Kidney tubule cell (primary cell): ENCODE data around the gene NLRP9.

Experiments
- DNase-seq: peaks from one replicate; pipeline ENCODE4 v3.0.0-alpha.2; 2018; ENCODE audit warnings: low spot score

NLRP9 gene

DNA sequence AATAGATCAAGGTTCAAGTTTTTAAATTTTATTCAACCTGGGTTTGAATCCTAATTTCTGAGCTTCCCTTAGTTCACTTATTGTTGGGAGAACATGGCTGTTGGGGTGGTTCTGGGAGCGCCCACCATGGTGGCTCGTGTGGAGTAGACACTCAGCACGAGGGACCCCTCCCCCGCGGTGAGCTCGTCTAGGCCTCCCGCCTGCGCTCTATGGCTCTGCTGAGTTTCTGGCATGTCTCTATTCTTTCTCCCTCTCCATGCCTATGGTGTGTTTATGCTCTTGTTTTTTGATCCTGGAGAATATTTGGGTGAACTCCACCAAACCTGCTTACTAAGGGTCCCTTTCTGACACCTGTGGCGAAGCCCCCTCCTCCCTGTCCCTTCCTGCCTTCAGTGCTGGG lies 64.7 kb downstream of the NLRP9 start:
- no peak for DNase-seq

DNA sequence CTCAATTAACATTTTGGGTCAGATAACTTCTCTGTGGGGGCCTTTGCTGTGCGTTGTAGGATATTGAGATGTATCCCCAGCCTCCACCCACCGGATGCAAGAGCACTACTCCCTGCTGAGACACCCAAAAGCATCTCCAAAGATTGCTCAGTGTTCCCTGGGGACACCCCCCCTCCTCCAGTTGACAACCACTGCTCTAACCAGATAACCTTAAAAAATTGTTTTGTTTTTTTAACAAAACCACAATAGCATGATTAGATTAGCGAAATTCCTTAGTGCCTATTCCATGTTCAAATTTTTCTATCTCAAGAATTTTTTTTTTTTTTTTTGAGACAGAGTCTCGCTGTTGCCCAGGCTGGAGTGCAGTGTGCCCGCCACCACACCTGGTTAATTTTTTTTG lies 65.8 kb downstream of the NLRP9 start:
- no peak for DNase-seq

GRCh38 chr19:55671054-55671378 lies 67.2 kb downstream of the NLRP9 start:
- no peak for DNase-seq

DNA sequence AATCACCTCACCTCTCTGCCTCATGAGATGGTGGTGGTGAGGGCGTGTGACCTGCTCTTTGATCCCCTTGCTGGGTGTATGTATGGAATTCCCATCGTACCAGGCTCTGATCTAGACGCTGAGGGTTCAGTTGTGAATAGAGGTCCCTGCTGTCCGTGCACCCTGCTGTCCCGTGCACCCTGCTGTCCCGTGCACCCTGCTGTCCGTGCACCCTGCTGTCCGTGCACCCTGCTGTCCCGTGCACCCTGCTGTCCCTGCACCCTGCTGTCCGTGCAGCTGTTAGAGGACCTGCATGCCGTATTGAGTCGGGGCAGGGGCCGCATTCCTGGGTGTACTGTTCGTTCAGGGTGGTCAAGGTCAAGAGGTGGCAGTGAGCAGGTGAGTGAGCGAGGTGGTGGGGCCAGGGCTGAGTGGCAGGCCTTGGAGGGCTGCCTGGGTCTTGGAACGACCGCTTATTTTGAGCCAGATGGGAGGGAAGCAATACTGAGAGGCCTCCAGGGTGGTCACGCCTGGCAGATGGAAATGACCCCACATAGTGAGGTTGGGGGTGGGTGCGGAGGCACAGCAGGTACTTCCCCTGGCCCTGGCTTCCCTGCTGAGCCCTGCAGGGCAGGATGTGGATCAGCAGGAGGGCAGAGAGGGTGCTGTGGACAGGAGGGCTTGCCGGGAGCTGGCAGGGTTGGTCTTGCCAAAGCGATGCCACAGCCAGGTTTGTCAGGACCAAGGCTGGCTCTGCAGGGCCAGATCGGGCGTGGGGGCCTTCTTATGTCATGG lies 67.7 kb downstream of the NLRP9 start:
- DNase-seq = peak; percentile 34

GRCh38 chr19:55669418-55670279 lies 68.6 kb downstream of the NLRP9 start:
- no peak for DNase-seq

DNA sequence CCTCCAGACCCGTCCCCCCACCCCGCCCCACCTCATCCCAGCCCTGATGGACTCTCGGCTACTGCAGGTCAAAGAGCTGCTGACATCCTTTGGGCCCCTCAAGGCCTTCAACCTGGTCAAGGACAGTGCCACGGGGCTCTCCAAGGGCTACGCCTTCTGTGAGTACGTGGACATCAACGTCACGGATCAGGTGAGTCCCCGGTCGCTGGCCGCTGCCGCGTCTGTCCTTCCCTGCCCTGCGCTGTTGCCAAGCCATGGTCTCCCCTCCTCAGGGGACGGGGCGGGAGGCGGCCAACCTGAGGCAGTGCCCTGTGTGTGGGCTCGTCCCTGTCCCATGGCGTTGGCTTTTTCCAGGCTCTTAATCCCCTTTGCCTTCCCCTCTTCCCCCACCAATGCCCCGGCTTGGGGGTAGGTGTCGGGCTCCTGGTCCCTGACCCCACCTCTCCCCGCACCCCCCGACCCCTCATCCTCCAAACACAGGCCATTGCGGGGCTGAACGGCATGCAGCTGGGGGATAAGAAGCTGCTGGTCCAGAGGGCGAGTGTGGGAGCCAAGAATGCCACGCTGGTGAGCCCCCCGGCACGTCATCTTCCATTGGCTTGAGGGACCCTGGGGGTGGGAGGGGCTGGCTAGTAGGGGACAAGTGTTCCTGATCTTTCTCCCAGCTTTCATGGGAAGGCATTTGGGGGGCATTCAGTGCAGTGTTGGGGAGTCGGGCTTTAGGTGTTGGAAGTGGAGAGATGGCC lies 69.4 kb downstream of the NLRP9 start:
- no peak for DNase-seq

GRCh38 chr19:55667958-55668357 lies 70.2 kb downstream of the NLRP9 start:
- DNase-seq = peak; percentile 65

- DNase-seq = no peak
Observed at GRCh38 chr19:55667511-55667910, 70.7 kb downstream of the NLRP9 start.

DNA sequence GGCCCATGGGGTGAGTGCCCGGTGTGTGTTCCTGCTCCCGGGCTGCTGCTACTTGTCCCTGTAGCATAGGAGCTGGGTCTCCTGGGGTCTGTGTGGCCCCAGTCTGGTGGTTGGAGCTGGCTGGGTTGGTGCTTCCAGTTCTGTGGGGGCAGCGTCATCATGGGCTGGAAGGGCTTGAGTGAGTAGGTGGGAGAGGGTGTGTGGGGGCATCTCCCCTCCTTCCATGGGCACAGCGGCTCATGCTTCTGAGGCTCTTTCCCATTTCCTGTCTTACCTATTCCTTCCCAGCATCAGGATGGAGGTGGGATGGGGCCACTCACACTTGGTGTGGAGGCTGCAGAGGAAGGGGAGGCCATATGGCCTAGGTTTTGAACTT lies 71.2 kb downstream of the NLRP9 start:
- DNase-seq = no peak

GRCh38 chr19:55666343-55667005 lies 71.7 kb downstream of the NLRP9 start:
- DNase-seq = no peak

- no peak for DNase-seq
Observed at GRCh38 chr19:55663846-55664536, 74.2 kb downstream of the NLRP9 start.

GRCh38 chr19:55661826-55662225 lies 76.4 kb downstream of the NLRP9 start:
- DNase-seq = no peak

GRCh38 chr19:55660991-55661390 lies 77.2 kb downstream of the NLRP9 start:
- DNase-seq = no peak

- DNase-seq = no peak
Observed at GRCh38 chr19:55660404-55660803, 77.8 kb downstream of the NLRP9 start.

GRCh38 chr19:55659822-55660221 lies 78.4 kb downstream of the NLRP9 start:
- no peak for DNase-seq

DNA sequence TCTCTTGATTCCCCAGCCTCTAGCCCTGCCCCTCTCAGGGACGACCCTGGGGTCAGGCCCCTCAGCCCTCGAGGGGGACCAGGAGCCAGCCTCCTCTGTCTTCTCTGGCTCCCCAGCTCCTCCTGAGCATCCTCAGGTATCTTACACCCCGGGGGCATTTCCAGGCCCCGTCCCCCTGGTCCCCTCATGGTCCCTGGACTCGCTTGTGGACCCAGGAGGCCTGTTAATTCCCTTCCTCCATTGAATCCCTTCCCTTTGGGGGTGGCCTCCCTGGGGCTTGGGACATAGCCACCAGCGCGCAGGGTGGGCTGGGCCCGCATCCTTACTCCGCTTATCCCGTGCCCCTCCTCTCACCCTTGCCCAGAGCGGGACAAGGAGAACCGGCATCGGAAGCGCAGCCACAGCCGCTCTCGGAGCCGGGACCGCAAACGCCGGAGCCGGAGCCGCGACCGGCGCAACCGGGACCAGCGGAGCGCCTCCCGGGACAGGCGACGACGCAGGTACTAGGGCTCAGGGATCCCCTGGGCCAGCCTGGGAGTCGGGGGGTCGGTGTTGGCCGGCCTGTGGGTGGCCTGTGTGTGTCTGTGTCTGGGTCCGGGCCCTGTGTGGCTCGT lies 79.2 kb downstream of the NLRP9 start:
- DNase-seq = no peak
